Loucy (cell line): ENCODE measurements around the gene MAIP1.

Experiments
- CTCF ChIP-seq: fragments of 200-600 bp; sonication (generic); conservative IDR thresholded peaks from 2 replicates; pipeline ENCODE4 v1.5.1; 2014; ENCODE audit warnings: mild to moderate bottlenecking, antibody characterized with exemption, low read length
- EZH2phosphoT487 ChIP-seq: fragments of 200-600 bp; IDR thresholded peaks from 2 replicates; pipeline ENCODE4 v1.6.1; 2018; ENCODE audit warnings: antibody characterized with exemption, mild to moderate bottlenecking, moderate library complexity, borderline replicate concordance

GRCh38 chr2:199910338-199911051 lies 44.9 kb upstream of the MAIP1 start:
- TF ChIP-seq CTCF (no peak), EZH2phosphoT487 (no peak)
